GM18867 (cell line): ENCODE measurements around the gene KIF16B.
"Not testable (repeated sequence)": the region's sequence is repeated elsewhere in the genome, so short reads cannot be mapped to it uniquely, and the experiment has no call there.

ENCODE experiments used
- ATAC-seq: cut with Tn5 transposase; IDR thresholded peaks from one replicate; pipeline ENCODE4 v1.9.1; 2021; ENCODE audit warnings: mild to moderate bottlenecking, moderate library complexity; ENCODE audit not compliant: unreplicated experiment

The KIF16B gene

GRCh38 chr20:16527438-16527837 lies 45.8 kb downstream of the KIF16B start:
- no peak for ATAC-seq

GRCh38 chr20:16526433-16527380 lies 46.5 kb downstream of the KIF16B start:
- no peak for ATAC-seq

- ATAC-seq, result not testable (repeated sequence)
Observed at GRCh38 chr20:16522651-16523050, 50.6 kb downstream of the KIF16B start.

GRCh38 chr20:16520154-16520553 lies 53.1 kb downstream of the KIF16B start:
- no peak for ATAC-seq

GRCh38 chr20:16519673-16520072 lies 53.6 kb downstream of the KIF16B start:
- not testable (repeated sequence) for ATAC-seq

- no peak for ATAC-seq
Observed at GRCh38 chr20:16518784-16519084, 54.5 kb downstream of the KIF16B start.

GRCh38 chr20:16517946-16518783 lies 55.1 kb downstream of the KIF16B start:
- peak; percentile 59 for ATAC-seq

GRCh38 chr20:16516794-16517193 lies 56.5 kb downstream of the KIF16B start:
- no peak for ATAC-seq

- no peak for ATAC-seq
Observed at GRCh38 chr20:16515046-16515445, 58.2 kb downstream of the KIF16B start.

- no peak for ATAC-seq
Observed at GRCh38 chr20:16514140-16514539, 59.1 kb downstream of the KIF16B start.

GRCh38 chr20:16505894-16506293 lies 67.4 kb downstream of the KIF16B start:
- ATAC-seq, result peak; percentile 94

GRCh38 chr20:16501301-16501700 lies 71.9 kb downstream of the KIF16B start:
- ATAC-seq, result no peak

- no peak for ATAC-seq
Observed at GRCh38 chr20:16500197-16500596, 73.1 kb downstream of the KIF16B start.

- no peak for ATAC-seq
Observed at GRCh38 chr20:16498526-16499253, 74.6 kb downstream of the KIF16B start.

- no peak for ATAC-seq
Observed at GRCh38 chr20:16497896-16498295, 75.4 kb downstream of the KIF16B start.

- ATAC-seq, result no peak
Observed at GRCh38 chr20:16493486-16493885, 79.8 kb downstream of the KIF16B start.

- ATAC-seq, result peak; percentile 95
Observed at GRCh38 chr20:16491294-16491905, 81.8 kb downstream of the KIF16B start.

GRCh38 chr20:16490696-16491095 lies 82.6 kb downstream of the KIF16B start:
- ATAC-seq, result no peak

GRCh38 chr20:16488616-16489015 lies 84.6 kb downstream of the KIF16B start:
- ATAC-seq, result no peak

- ATAC-seq, result no peak
Observed at GRCh38 chr20:16488086-16488485, 85.2 kb downstream of the KIF16B start.

GRCh38 chr20:16486532-16486931 lies 86.7 kb downstream of the KIF16B start:
- no peak for ATAC-seq
